ENCODE data around the gene ERAL1. TPM values are rescaled to one million over a fixed set of nuclear protein-coding genes. Genes with fewer than 3 reads are reported as not detected.
A peak's percentile ranks its signal among the peaks of the same experiment; 100 is the strongest.

ERAL1 gene
- total and polyA plus RNA-seq, 2 of the 8 experiments (the other 6 are each of a cell fraction or from before 2014, with no cell fraction given): 67.8 to 122 TPM

- TF ChIP-seq NRF1 (IDR thresholded peaks at IDR 0.05; ENCODE audit: low read depth, low read length) (no peak), YY1 (IDR thresholded peaks at IDR 0.05; ENCODE audit: low read depth, low read length) (no peak), KDM1A (IDR thresholded peaks at IDR 0.05; ENCODE audit: borderline replicate concordance, low read length) (peak; percentile 31; the same call in 1 of the 2 replicates), CHD2 (IDR thresholded peaks at IDR 0.05; ENCODE audit: low read length) (no peak), CHD1 (IDR thresholded peaks at IDR 0.05; ENCODE audit: low read depth, low read length) (no peak), BRCA1 (IDR thresholded peaks at IDR 0.05; ENCODE audit: low read depth, low read length) (no peak), CEBPB (IDR thresholded peaks at IDR 0.05; ENCODE audit: low read depth, low read length) (peak; percentile 45; the same call in 1 of the 2 replicates), RBBP5 (IDR thresholded peaks at IDR 0.05; ENCODE audit: borderline replicate concordance, low read depth, low read length) (peak; percentile 92; the same call in 1 of the 2 replicates), TBP (IDR thresholded peaks at IDR 0.05; ENCODE audit: low read depth, low read length) (peak; percentile 39; the same call in 1 of the 2 replicates), SP2 (IDR thresholded peaks at IDR 0.05; ENCODE audit: low read length) (no peak), SP1 (IDR thresholded peaks at IDR 0.05; ENCODE audit: low read depth, low read length) (no peak), ZNF274 (IDR thresholded peaks at IDR 0.05; ENCODE audit: borderline replicate concordance, extremely low read depth, low read length) (no peak), BACH1 (IDR thresholded peaks at IDR 0.05; ENCODE audit: low read length) (no peak), CTBP2 (IDR thresholded peaks at IDR 0.05; ENCODE audit: borderline replicate concordance, insufficient read depth, insufficient read length, low read length) (no peak), RXRA (IDR thresholded peaks at IDR 0.05; ENCODE audit: insufficient read depth, low read depth, low read length) (no peak), PHF8 (conservative IDR thresholded peaks at IDR 0.05; ENCODE audit: low read depth, low read length) (peak; percentile 70), SAP30 (IDR thresholded peaks at IDR 0.05; ENCODE audit: insufficient read depth, insufficient replicate concordance, low read length) (no peak), KDM4A (IDR thresholded peaks at IDR 0.05; ENCODE audit: low read depth, low read length, severe bottlenecking) (peak; percentile 63), SRF (IDR thresholded peaks at IDR 0.05; ENCODE audit: low read depth, low read length) (no peak), POLR2AphosphoS5 (IDR thresholded peaks at IDR 0.05; ENCODE audit: low read depth, low read length) (no peak; the same call in 1 of the 2 replicates), ASH2L (IDR thresholded peaks at IDR 0.05; ENCODE audit: low read length) (peak; percentile 93), EZH2 (IDR thresholded peaks at IDR 0.05; ENCODE audit: low read depth, low read length, severe bottlenecking) (no peak), CREB1 (IDR thresholded peaks at IDR 0.05) (peak; percentile 23; the same call in 1 of the 2 replicates), E2F6 (IDR thresholded peaks at IDR 0.05) (no peak)
Observed at GRCh38 chr17:28896884-28897768, 42.3 kb downstream of the ERAL1 start, which contains the start of gene FLOT2 (continued).

Data from H1 (cell line).